ENCODE measurements around the gene ME3. TPM values are rescaled to one million over a fixed set of nuclear protein-coding genes. Genes with fewer than 3 reads are reported as not detected.

ME3 gene
- total RNA-seq, 4 donors from 2014 or later: 11.0 to 47.8 (median 44.1) TPM

DNA sequence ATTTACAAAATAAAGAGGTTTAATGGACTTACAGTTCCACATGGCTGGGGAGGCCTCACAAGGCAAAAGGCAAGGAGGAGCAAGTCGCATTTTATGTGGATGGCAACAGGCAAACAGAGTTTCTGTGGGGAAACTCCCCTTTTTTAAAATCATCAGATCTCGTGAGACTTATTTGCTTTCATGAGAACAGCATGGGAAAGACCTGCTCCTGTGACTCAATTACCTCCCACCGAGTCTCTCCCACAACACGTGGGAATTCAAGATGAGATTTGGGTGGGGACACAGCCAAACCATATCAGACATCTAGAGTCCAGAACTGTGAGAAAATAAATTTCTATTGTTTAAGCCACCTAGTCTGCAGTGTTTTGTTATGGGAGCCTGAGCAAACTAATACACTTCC lies 80.8 kb downstream of the ME3 start:
- no peak for ATAC-seq
- peaks cover 19 to 64% (median 25%) of the 10 kb centered on the region in 3 donors for H3K4me1 ChIP-seq
- H3K27ac ChIP-seq: peak overlapping the region; percentile 9 to 66 (median 61)
- no peaks in the 10 kb centered on the region for H3K36me3 ChIP-seq
- no peak overlapping the region for H3K4me3 ChIP-seq
- 93% methylated on average over 4 of the region's 4 CpGs for WGBS, 2 donors (ENCODE audit: low coverage in 1 of 2)
- no peaks in the 10 kb centered on the region for H3K9me3 ChIP-seq
- TF ChIP-seq CTCF (IDR thresholded peaks at IDR 0.05): no peak
- no peak for TF ChIP-seq POLR2AphosphoS5 (IDR thresholded peaks at IDR 0.05)
- TF ChIP-seq POLR2A (IDR thresholded peaks at IDR 0.05): no peak
- no peak for TF ChIP-seq EP300 (IDR thresholded peaks at IDR 0.05)
- H3K27me3 ChIP-seq: no peaks in the 10 kb centered on the region

GRCh38 chr11:86589856-86590589 lies 82.4 kb downstream of the ME3 start:
- ATAC-seq: no peak
- no peak for TF ChIP-seq CTCF (IDR thresholded peaks at IDR 0.05)
- no peak for TF ChIP-seq POLR2AphosphoS5 (IDR thresholded peaks at IDR 0.05)
- no peak for TF ChIP-seq POLR2A (IDR thresholded peaks at IDR 0.05)
- TF ChIP-seq EP300 (IDR thresholded peaks at IDR 0.05): no peak
- peaks cover 14 to 50% (median 15%) of the 10 kb centered on the region in 3 donors for H3K4me1 ChIP-seq
- 94 to 100% methylated on average over 1 to 4 of the region's 7 CpGs for WGBS, 2 donors (ENCODE audit: low coverage in 1 of 2)
- no peaks in the 10 kb centered on the region for H3K27me3 ChIP-seq
- H3K36me3 ChIP-seq: no peaks in the 10 kb centered on the region
- no peaks in the 10 kb centered on the region for H3K9me3 ChIP-seq
- H3K27ac ChIP-seq: no peak overlapping the region
- H3K4me3 ChIP-seq: no peak overlapping the region

- no peak for ATAC-seq
- no peak for TF ChIP-seq POLR2A (IDR thresholded peaks at IDR 0.05)
- no peak for TF ChIP-seq POLR2AphosphoS5 (IDR thresholded peaks at IDR 0.05)
- TF ChIP-seq EP300 (IDR thresholded peaks at IDR 0.05): no peak
- TF ChIP-seq CTCF (IDR thresholded peaks at IDR 0.05): no peak
- Histone ChIP-seq H3K4me3 (no peak overlapping the region), H3K9me3 (no peaks in the 10 kb centered on the region), H3K27ac (peak overlapping the region in 1 of 4 donors; percentile 36), H3K4me1 (peaks cover 14 to 50% (median 15%) of the 10 kb centered on the region in 3 donors), H3K27me3 (no peaks in the 10 kb centered on the region), H3K36me3 (no peaks in the 10 kb centered on the region)
These were observed 83.2 kb downstream of the ME3 start for GRCh38 chr11:86589204-86589603.

- H3K4me3 ChIP-seq: no peak overlapping the region
- no peaks in the 10 kb centered on the region for H3K27me3 ChIP-seq
- peak overlapping the region in 2 of 4 donors; percentile 36 to 56 for H3K27ac ChIP-seq
- no peaks in the 10 kb centered on the region for H3K36me3 ChIP-seq
- no peak for TF ChIP-seq POLR2A (IDR thresholded peaks at IDR 0.05)
- TF ChIP-seq POLR2AphosphoS5 (IDR thresholded peaks at IDR 0.05): no peak
- no peak for TF ChIP-seq EP300 (IDR thresholded peaks at IDR 0.05)
- no peak for TF ChIP-seq CTCF (IDR thresholded peaks at IDR 0.05)
- H3K9me3 ChIP-seq: no peaks in the 10 kb centered on the region
- 38 to 54% methylated on average over 2 of the region's 2 CpGs for WGBS, 2 donors (ENCODE audit: low coverage in 1 of 2)
- ATAC-seq: no peak
- H3K4me1 ChIP-seq: peaks cover 14 to 49% (median 15%) of the 10 kb centered on the region in 3 donors
These were observed 83.8 kb downstream of the ME3 start for GRCh38 chr11:86588566-86589090.

Measured in gastroesophageal sphincter (tissue), 4 donors.